Measurements from ENCODE around the gene AFAP1L2.

- TF ChIP-seq POLR2A (IDR thresholded peaks at IDR 0.05; ENCODE audit: low read depth, low read length) (no peak), POLR2AphosphoS5 (IDR thresholded peaks at IDR 0.05; ENCODE audit: low read depth, low read length) (no peak), TAF1 (IDR thresholded peaks at IDR 0.05; ENCODE audit: borderline replicate concordance, low read depth, low read length) (no peak)
Measured at GRCh38 chr10:114256822-114257221, 147.5 kb downstream of the AFAP1L2 start.
